Mucosa of stomach (tissue), 1 donor: ENCODE results near the gene DDX25.
"Not testable (repeated sequence)": the region's sequence is repeated elsewhere in the genome, so short reads cannot be mapped to it uniquely, and the experiment has no call there.

Experiments used
- H3K27me3 ChIP-seq: one replicate; pipeline ENCODE4 v1.7.0; 2013; ENCODE audit warnings: mild to moderate bottlenecking, low read length; ENCODE audit not compliant: control insufficient read depth, insufficient read depth
- H3K36me3 ChIP-seq: one replicate; pipeline ENCODE4 v1.7.0; 2013; ENCODE audit warnings: low read length; ENCODE audit not compliant: control insufficient read depth, insufficient read depth
- H3K4me1 ChIP-seq: one replicate; pipeline ENCODE4 v1.7.0; 2013; ENCODE audit warnings: mild to moderate bottlenecking, low read length; ENCODE audit not compliant: control insufficient read depth, insufficient read depth
- H3K4me3 ChIP-seq: one replicate; pipeline ENCODE4 v1.7.0; 2013; ENCODE audit warnings: low read length
- H3K9ac ChIP-seq: one replicate; pipeline ENCODE4 v1.7.0; 2013; ENCODE audit warnings: mild to moderate bottlenecking, low read length, moderate library complexity
- H3K9me3 ChIP-seq: one replicate; pipeline ENCODE4 v1.7.0; 2013; ENCODE audit warnings: mild to moderate bottlenecking, low read length, moderate library complexity; ENCODE audit not compliant: control insufficient read depth
- donor health status: Pancreatic carcinoma.

The DDX25 gene

DNA sequence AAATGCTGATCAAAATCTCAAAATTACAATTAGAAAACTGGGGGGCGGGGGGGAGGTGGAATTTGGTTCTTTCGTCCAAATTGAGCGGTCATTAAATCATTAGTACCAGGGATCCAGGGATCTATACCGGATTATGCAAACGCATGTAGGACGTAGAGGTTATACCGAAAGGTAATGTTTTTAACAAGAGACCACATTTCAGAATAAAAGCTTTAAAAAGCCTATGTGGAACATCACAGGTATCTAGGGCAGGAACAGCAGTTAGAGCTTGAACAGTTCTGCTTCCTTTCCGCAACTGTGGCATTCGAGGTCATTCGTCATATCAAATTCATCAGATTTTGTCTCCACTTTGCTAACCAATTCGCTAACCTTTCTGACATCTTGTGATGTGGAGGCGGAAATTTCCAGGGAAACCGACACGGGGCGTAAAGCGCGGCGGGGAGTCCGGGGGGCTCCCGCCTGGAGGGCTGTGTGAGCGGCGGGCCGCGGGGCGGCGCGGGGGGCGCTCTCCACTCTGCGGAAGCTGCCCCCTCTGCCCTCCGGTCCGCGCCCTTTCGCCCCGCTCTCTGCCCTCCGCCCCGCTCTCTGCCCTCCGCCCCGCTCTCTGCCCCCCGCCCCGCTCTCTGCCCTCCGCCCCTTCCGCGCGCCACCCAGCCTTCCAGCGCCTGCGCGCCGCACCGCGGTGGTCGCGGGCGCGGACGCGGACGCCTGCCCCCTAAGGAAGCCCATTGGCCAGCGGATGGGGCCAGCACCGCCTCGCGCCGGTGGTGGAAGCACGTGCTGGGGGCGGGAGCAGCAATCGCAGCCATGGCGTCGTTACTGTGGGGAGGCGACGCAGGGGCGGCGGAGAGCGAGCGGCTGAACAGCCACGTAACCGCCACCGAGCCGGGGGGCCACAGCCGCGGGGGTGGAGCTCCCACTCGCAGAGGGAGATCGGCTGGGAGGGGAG, at the start of gene DDX25:
Gene DDX25 (plus strand): TSS at position 798 of the 949 bp plus-strand sequence. CDS start 10 bp downstream, at position 808.
- peak within 1 kb of the TSS; percentile 72 for H3K4me3 ChIP-seq
- H3K36me3 ChIP-seq: no peaks in the 10 kb centered on the region
- no peak within 1 kb of the TSS for H3K9ac ChIP-seq
- H3K9me3 ChIP-seq: no peaks in the 10 kb centered on the region
- peaks cover 17% of the 10 kb centered on the region for H3K27me3 ChIP-seq
- H3K4me1 ChIP-seq: peaks cover 16% of the 10 kb centered on the region

DNA sequence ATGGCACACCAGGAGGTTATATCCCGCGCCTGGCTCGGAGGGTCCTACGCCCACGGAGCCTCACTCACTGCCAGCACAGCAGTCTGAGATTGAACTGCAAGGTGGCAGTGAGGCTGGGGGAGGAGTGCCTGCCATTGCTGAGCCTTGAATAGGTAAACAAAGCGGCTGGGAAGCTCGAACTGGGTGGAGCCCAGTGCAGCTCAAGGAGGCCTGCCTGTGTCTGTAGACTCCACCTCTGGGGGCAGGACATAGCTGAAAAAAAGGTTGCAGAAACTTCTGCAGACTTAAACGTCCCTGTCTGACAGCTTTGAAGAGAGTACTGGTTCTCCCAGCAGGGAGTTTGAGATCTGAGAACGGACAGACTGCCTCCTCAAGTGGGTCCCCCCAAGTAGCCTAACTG, 46.6 kb upstream of the DDX25 start:
- not testable (repeated sequence) for H3K27me3 ChIP-seq, H3K4me1 ChIP-seq, H3K4me3 ChIP-seq, H3K9ac ChIP-seq, H3K9me3 ChIP-seq, H3K36me3 ChIP-seq

DNA sequence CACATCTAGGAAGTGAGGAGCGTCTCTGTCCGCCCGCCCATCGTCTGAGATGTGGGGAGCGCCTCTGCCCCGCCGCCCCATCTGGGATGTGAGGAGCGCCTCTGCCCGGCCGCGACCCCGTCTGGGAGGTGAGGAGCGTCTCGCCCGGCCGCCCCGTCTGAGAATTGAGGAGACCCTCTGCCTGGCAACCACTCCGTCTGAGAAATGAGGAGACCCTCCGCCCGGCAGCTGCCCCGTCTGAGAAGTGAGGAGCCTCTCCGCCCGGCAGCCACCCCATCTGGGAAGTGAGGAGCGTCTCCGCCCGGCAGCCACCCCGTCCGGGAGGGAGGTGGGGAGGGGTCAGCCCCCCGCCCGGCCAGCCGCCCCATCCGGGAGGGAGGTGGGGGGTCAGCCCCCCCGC, 41.5 kb upstream of the DDX25 start:
- not testable (repeated sequence) for H3K27me3 ChIP-seq, H3K4me3 ChIP-seq, H3K36me3 ChIP-seq, H3K9me3 ChIP-seq, H3K4me1 ChIP-seq, H3K9ac ChIP-seq

DNA sequence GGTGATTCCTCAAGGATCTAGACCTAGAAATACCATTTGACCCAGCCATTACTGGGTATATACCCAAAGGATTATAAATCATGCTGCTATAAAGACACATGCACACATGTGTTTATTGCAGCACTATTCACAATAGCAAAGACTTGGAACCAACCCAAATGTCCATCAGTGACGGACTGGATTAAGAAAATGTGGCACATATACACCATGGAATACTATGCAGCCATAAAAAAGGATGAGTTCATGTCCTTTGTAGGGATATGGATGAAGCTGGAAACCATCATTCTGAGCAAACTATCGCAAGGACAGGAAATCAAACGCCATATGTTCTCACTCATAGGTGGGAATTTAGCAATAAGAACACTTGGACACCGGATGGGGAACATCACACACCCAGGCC, 39.0 kb upstream of the DDX25 start:
- H3K9me3 ChIP-seq, H3K9ac ChIP-seq, H3K27me3 ChIP-seq, H3K4me1 ChIP-seq, H3K36me3 ChIP-seq, H3K4me3 ChIP-seq: not testable (repeated sequence)

DNA sequence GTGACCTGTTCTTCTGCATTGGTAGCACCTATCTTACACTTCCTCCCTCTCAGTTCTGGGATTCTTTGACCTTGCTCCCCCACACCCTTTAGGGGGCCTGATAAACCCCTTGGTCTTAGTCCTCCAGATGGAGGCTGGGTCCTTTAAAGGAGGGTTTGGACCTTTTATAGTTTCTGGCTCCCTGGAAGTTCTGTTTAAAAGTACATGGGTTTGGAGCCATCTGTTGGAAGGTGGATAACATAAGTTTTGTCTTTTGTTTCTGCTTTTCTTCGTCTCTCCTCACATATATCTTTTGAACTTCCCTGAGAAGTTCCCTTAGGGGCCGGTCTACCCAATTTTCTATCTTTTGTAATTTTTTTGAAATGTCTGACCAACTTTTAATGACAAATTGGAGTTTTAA, 34.8 kb upstream of the DDX25 start:
- no peaks in the 10 kb centered on the region for H3K4me1 ChIP-seq
- H3K27me3 ChIP-seq: no peaks in the 10 kb centered on the region
- H3K36me3 ChIP-seq: no peaks in the 10 kb centered on the region
- H3K9ac ChIP-seq: no peak overlapping the region
- no peaks in the 10 kb centered on the region for H3K9me3 ChIP-seq
- H3K4me3 ChIP-seq: no peak overlapping the region

DNA sequence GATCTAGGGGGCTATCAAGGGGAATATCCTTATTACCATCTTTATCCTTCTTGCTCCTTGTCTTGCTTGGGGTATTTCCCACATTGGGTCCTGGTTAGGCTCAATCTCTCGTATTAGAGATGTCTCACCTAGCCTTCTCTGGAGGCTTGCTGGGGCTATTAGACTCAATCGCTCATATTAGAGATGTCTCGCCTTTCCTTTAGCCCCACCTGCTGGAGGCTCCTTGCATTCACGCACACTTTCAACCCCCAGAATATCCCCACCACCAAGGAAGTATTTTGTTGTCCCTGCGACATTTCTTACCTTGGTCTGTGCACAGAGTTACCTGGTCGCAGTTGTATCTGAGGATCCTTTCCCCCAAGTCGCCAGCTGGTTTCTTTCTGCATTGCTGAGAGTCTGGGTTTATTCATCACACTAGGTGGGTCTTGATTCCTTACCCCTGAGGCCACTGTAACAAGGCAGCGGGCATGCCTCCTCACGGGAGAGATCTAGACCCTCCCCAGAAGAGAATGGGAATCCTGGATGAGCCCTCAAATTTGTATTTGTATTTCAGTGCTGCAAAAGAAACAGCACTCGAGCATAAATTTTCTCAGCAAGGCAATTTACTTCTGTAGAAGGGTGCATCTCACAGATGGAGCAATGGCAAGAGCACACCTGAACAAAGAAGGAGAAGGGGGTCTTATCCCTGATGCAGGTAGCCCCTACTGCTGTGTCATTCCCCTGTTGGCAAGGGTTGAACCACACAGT, 32.7 kb upstream of the DDX25 start:
- no peak overlapping the region for H3K9ac ChIP-seq
- H3K9me3 ChIP-seq: no peaks in the 10 kb centered on the region
- no peak overlapping the region for H3K4me3 ChIP-seq
- no peaks in the 10 kb centered on the region for H3K27me3 ChIP-seq
- no peaks in the 10 kb centered on the region for H3K36me3 ChIP-seq
- no peaks in the 10 kb centered on the region for H3K4me1 ChIP-seq

DNA sequence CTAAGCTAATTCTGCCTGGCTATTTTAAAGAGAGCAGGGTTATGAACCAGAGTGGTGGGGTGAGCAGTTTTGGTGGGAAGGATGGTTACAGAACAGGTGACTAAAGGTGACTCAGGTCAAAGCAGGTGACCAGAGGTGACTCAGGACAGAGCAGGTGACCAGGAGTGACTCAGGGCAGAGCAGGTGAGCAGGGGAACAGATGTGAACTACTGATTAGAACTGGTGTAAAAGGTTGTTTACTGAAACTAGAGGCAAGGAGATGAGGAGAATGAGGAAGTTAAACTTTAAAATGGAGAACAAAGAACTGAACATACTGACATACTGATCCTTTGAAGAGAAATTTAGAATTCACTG, 32.2 kb upstream of the DDX25 start:
- Histone ChIP-seq H3K27me3 (no peaks in the 10 kb centered on the region), H3K9me3 (no peaks in the 10 kb centered on the region), H3K4me1 (no peaks in the 10 kb centered on the region), H3K9ac (no peak overlapping the region), H3K4me3 (no peak overlapping the region), H3K36me3 (no peaks in the 10 kb centered on the region)

DNA sequence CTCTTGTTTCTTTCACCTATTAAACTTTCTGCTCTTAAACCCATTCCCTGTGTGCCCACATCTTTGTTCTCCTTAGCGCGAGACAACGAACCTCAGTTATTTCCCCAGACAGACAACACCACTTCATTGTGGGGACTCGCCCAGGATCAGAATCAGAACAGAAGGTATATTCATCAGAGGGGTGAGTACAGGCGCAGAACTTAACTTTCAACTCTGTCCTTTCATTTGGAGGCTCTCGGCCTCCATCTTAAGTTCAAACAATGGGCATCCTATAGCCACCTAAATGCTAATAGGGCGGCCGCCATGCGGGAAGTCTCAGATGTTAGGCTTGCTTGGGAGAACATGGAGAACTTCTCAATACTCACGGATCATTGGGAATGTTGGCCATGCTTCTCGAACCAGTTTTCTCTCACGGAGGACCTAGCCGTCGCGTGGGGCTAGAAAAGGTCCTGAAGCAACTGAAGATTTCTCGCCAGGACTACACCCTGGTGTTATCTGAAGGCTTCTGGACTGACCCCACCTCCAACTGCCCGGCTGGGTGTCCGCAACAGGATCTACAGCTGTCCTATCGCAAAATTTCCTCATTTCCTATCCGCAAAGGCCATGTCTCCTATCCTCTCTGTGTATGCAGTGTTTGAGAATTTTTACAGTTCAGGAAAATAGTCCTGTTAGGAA, 30.3 kb upstream of the DDX25 start:
- H3K9ac ChIP-seq: no peak overlapping the region

DNA sequence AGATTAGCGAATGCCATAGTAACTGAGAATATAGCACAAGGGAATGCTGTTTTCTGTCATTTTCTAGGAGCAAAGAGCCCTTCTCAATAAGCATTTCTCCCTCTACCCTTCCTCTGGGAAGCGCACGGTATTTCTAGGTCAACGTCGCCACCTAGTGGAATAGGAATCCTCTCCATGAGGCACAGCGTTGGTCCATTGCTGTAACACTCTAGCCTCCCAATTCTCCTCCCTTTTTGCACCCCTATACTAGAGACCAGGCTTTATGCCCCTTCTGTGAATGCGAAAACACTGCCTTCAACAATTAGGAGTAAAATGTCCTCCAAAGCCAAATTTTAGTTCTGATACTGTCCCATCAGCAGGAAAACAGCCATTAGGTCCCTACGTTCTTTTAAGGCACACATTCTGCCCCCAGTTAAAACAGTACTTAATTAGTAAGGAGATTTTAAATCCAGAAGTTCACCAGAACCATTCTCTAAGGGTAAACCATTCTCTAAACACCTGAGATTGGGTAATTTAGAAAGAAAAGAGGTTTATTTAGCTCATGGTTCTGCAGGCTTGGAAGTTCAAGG, 29.7 kb upstream of the DDX25 start:
- no peaks in the 10 kb centered on the region for H3K4me1 ChIP-seq
- H3K9me3 ChIP-seq: no peaks in the 10 kb centered on the region
- H3K36me3 ChIP-seq: no peaks in the 10 kb centered on the region
- H3K4me3 ChIP-seq: no peak overlapping the region
- no peak overlapping the region for H3K9ac ChIP-seq
- H3K27me3 ChIP-seq: no peaks in the 10 kb centered on the region

More for the DNA sequence above, 30.3 kb upstream of the DDX25 start:
- Histone ChIP-seq H3K36me3 (no peaks in the 10 kb centered on the region), H3K9me3 (no peaks in the 10 kb centered on the region), H3K4me1 (no peaks in the 10 kb centered on the region), H3K27me3 (no peaks in the 10 kb centered on the region), H3K4me3 (no peak overlapping the region)

DNA sequence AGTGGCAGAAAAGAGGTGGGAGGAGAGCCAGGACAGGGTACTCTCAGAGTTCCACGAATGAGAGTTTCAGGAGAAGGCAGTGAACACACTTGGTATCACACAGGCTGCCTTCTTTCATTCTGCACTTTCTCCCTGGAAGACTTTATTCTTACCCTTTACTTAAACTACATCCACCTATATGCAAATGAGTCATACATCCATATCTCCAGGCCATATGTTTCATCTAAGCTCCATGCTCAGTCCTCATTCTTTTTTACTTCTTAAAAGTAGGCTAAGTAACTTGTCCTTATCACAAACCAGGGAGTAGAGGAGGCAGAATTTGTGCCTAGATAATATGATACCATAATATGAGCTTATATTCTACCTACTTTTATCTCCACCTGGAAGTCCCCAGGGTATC, 23.0 kb upstream of the DDX25 start:
- Histone ChIP-seq H3K27me3 (no peaks in the 10 kb centered on the region), H3K4me1 (peaks cover 10% of the 10 kb centered on the region), H3K9me3 (no peaks in the 10 kb centered on the region), H3K9ac (no peak overlapping the region), H3K36me3 (no peaks in the 10 kb centered on the region), H3K4me3 (no peak overlapping the region)

DNA sequence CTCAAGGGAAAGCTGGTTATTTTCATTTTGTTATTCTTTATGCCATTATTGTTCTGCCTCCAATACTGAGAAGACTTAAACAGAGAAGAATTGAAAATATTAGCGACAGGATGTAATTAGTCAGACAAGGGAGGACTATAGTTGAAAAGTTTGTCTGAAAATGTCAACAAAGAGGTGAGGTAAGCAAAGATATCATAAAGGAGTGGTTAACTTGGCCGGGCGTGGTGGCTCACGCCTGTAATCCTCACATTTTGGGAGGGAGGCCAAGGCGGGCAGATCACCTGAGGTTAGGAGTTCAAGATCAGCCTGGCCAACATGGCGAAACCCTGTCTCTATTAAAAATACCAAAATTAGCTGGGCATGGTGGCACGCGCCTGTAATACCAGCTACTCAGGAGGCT, 20.9 kb upstream of the DDX25 start:
- no peaks in the 10 kb centered on the region for H3K27me3 ChIP-seq
- H3K4me3 ChIP-seq: no peak overlapping the region
- H3K9ac ChIP-seq: no peak overlapping the region
- H3K4me1 ChIP-seq: peaks cover 10% of the 10 kb centered on the region
- no peaks in the 10 kb centered on the region for H3K36me3 ChIP-seq
- H3K9me3 ChIP-seq: no peaks in the 10 kb centered on the region

DNA sequence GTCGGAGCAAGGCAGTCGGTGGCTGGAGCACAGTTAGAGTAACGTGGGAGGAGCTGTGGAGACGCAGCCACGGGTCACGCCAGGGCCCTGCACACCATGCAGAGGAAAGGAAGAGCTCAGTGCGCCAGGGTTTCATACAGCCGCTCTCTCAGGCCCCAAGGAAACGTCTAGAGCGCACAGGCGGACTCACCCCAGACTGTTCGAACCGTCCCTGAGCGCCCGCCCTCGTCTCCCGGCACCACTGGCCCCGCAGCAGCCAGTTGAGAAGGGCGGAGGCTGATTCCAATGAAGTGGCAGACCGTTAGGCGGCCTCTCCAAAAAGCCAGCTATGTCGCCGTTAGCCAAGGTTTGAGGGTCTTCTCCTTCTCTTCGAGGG, 17.3 kb upstream of the DDX25 start:
- Histone ChIP-seq H3K9me3 (no peaks in the 10 kb centered on the region), H3K4me1 (peaks cover 2% of the 10 kb centered on the region), H3K4me3 (no peak overlapping the region), H3K27me3 (no peaks in the 10 kb centered on the region), H3K9ac (peak overlapping the region; percentile 74), H3K36me3 (no peaks in the 10 kb centered on the region)
